HG03066 (cell line): ENCODE measurements around the gene CMTM3.
"Not testable (repeated sequence)": the region's sequence is repeated elsewhere in the genome, so short reads cannot be mapped to it uniquely, and the experiment has no call there.

Source experiments
- ATAC-seq: cut with Tn5 transposase; IDR thresholded peaks from one replicate; pipeline ENCODE4 v1.9.1; 2021; ENCODE audit warnings: low read depth; ENCODE audit not compliant: unreplicated experiment

The CMTM3 gene

GRCh38 chr16:66629856-66630255 lies 25.4 kb downstream of the CMTM3 start:
- ATAC-seq, result no peak

GRCh38 chr16:66630561-66631260 lies 26.2 kb downstream of the CMTM3 start:
- ATAC-seq, result not testable (repeated sequence)

- ATAC-seq, result not testable (repeated sequence)
These were observed 27.1 kb downstream of the CMTM3 start for GRCh38 chr16:66631558-66631957.

GRCh38 chr16:66634527-66635196 lies 30.2 kb downstream of the CMTM3 start:
- no peak for ATAC-seq

GRCh38 chr16:66635406-66635805 lies 30.9 kb downstream of the CMTM3 start:
- ATAC-seq, result no peak

- no peak for ATAC-seq
These were observed 31.7 kb downstream of the CMTM3 start for GRCh38 chr16:66636199-66636598.

GRCh38 chr16:66637806-66638205 lies 33.3 kb downstream of the CMTM3 start:
- no peak for ATAC-seq

GRCh38 chr16:66639091-66639885 lies 34.8 kb downstream of the CMTM3 start:
- ATAC-seq, result no peak

GRCh38 chr16:66640724-66641314 lies 36.3 kb downstream of the CMTM3 start:
- no peak for ATAC-seq

GRCh38 chr16:66641387-66641786 lies 36.9 kb downstream of the CMTM3 start:
- ATAC-seq, result no peak

- ATAC-seq, result no peak
These were observed 43.4 kb downstream of the CMTM3 start for GRCh38 chr16:66647866-66648265.

- no peak for ATAC-seq
These were observed 44.7 kb downstream of the CMTM3 start for GRCh38 chr16:66649167-66649566.

- no peak for ATAC-seq
These were observed 45.2 kb downstream of the CMTM3 start for GRCh38 chr16:66649636-66650205.

GRCh38 chr16:66650707-66651473 lies 46.4 kb downstream of the CMTM3 start:
- ATAC-seq, result peak; percentile 83

- no peak for ATAC-seq
These were observed 46.9 kb downstream of the CMTM3 start for GRCh38 chr16:66651474-66651765.

GRCh38 chr16:66651965-66652364 lies 47.5 kb downstream of the CMTM3 start:
- no peak for ATAC-seq

- ATAC-seq, result no peak
These were observed 48.3 kb downstream of the CMTM3 start for GRCh38 chr16:66652661-66653360.

- no peak for ATAC-seq
These were observed 49.3 kb downstream of the CMTM3 start for GRCh38 chr16:66653581-66654350.

- no peak for ATAC-seq
These were observed 52.0 kb downstream of the CMTM3 start for GRCh38 chr16:66656547-66656946.
